Left lobe of liver (tissue), 2 donors: ENCODE measurements around the gene SH3D19. TPM values are rescaled to one million over a fixed set of nuclear protein-coding genes. Genes with fewer than 3 reads are reported as not detected.

Source experiments
- ATAC-seq: fragments of 200-7000 bp; cut with Tn5 transposase; one replicate; pipeline ENCODE4 v1.9.1; 2020; ENCODE audit warnings: mild to moderate bottlenecking, moderate library complexity
- DNase-seq: peaks from one replicate; pipeline ENCODE4 v3.0.0-alpha.2; 2020; ENCODE audit warnings: low spot score
- total RNA-seq: library from RNA; stranded (reverse); gene quantifications from one replicate; pipeline ENCODE4 v1.2.1, GENCODE V29; 2021
- donor health status: DM: no; HTN: no; CAD: no; lungs with moderate emphysema.
- donor health status: DM: no; HTN: yes; CAD: no.

SH3D19 gene
- total RNA-seq, 1 donor from 2014 or later = 38.7 TPM

- no peak for DNase-seq
- no peak for ATAC-seq
Measured at GRCh38 chr4:151199319-151200190, 125.8 kb downstream of the SH3D19 start.

DNA sequence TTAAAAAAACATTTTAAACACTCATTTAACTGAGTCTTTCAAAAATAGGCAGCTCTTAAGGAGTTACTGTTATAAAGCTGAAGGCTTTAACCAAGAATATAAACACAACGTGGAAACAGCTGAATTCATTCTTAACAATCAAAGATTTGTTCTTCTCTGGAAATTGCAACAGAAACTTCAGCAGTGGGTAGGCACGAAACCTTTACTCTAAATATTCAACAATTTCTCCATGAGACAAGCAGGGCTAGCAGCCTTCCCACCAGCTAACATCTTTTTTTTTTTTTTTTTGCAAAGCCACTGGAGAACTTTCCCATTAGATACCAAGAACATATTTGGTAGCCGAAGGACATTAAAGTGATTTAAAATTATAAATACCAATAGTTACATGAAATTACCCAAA is 126.7 kb downstream of the SH3D19 start:
- ATAC-seq (no peak), DNase-seq (no peak)

GRCh38 chr4:151197247-151197646 is 128.2 kb downstream of the SH3D19 start:
- DNase-seq (no peak), ATAC-seq (no peak)

DNA sequence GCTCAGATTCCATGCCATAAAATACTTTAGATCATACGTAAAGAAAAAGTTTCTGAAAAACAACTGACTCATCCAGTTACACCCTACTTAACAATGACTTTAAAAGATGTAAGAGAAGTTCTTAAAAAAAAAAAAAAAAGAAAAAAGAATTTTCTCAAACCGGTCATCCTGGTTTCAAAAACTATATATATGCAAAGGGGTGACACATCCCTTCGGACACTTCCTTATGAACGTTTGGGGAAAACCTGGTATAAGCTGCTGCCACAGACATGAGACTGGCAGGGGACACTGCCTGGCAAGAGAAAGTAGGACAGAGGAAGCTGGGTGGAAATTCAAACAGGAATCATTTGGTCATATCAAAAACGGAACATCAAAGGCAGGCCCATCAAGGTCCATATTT is 129.6 kb downstream of the SH3D19 start:
- peak; percentile 32 for ATAC-seq
- DNase-seq = no peak

DNA sequence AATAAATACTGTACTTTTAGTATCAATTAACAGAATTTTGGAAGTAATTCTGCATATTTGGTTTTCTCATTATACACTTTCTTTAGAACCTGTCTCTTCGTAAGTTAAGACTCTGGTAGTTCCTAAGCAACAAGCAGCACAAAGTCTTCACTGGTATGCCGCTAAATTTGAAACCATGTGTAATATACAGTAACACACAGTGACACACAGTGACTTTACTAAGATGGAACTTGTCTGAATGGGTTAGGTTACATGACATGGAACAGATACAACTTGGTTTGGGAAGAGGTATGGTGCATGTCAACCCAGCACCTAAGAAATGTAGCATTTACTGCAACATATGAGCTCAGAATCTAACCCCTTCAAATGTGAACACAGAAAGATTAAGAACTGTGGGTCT is 132.0 kb downstream of the SH3D19 start:
- DNase-seq = no peak
- no peak for ATAC-seq

- ATAC-seq (no peak), DNase-seq (no peak)
Measured at GRCh38 chr4:151192556-151193235, 132.7 kb downstream of the SH3D19 start.

DNA sequence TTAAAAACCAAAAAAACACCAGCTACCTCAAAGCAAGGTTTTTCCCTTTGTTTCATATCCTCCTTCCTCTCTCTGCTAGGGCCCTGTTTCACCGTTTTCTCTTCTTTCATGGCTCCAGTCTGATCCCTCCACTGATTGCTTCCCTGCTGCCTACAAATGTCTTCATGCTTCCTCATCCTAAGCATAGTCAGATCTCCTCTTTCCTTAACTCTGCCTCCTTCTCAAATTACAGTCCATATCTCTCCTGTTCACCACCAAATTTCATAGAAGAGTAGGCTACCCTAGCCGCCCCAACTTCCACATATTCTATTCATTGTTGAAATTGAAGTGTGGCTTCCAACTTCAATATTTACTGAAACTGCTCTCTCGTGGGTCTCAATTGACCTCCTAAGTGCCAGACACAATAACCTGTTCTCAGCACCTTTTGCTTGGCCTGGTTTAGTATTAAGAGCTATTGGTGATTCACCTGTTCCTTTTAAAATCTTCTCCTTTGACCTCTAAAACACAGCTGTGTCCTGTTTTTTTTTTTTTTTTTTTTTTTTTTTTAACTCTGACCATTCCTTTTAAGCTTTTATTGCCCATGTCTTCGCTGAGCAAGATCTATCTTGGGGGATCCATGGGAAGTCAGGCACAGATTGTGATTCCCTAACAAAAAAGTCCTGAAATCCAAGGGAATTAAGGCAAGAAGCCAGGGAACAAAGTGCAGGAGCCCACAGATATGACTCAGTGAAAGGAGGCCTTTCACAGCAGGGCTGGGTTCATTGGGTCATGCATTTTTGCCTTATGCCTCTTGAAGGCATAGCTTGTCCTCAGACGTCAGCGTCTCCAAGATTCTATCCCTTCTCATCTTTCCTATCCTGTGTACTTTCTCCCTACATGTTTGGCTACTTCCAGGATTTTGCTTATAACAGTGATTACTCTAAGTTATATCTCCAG is 140.6 kb downstream of the SH3D19 start:
- peak; percentile 82 for ATAC-seq

GRCh38 chr4:151182455-151182996 is 142.9 kb downstream of the SH3D19 start:
- ATAC-seq (no peak), DNase-seq (no peak)

More for the DNA sequence above, 140.6 kb downstream of the SH3D19 start:
- DNase-seq = no peak

- no peak for DNase-seq
- no peak for ATAC-seq
Measured at GRCh38 chr4:151176685-151177084, 148.7 kb downstream of the SH3D19 start.

DNA sequence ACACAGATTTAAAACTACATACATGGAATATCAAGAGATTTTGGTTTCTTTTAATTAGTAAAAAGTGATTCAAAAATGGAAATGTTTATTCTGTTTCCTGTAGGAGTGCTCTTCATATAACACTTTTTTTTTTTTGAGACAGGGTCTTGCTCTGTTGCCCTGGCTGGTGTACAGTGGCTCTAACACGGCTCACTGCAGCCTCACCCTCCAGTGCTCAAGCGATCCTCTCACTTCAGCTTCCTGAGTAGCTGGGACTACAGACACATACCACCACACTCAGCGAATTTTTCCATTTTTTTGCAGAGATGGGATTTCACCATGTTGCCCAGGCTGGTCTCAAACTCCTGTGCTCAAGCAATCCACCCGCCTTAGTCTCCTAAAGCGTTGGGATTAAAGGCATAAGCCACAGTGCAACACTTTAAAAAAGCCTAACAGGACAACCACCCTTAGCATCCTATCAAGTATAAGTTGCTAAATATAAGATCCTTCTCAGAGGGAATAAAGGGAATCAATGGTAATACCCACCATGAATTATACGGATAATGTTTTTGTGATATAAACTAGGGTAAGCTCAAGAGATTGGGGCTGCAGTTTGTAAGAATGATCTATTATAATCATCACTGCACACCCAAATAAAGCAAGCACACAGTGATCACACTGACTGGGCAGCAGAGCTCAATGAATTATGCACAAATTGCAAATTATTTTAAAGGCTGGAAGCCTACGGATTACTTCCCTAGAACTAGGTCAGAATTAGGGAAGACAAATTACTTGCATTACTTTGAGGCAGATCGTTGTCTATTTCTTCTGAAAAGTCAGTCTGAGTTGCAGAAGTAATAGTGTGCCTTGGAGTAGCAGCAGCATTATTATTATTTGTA is 149.4 kb downstream of the SH3D19 start:
- no peak for ATAC-seq
- DNase-seq = no peak

- ATAC-seq (no peak), DNase-seq (no peak)
Measured at GRCh38 chr4:151175233-151175632, 150.2 kb downstream of the SH3D19 start.

DNA sequence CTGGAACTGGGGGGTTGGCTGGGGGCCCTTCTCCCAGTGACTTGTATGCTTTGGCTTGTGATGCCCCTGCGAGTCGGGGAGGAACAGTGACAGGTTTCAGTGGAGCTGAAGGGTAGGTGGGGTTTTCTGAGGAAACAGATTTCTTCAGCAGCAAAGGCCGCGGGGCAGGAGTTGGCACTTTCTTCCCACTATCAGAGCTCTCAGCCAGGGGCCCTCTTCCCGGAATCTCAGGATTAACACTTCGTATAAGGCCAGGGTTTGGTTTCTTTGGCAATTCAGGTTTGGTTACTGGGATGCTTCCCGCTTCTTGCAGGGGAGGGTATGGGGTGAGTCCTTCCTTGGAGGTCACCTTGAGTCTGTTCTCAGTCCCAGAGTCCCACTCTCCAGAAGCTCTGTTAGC is 150.6 kb downstream of the SH3D19 start:
- DNase-seq = no peak
- ATAC-seq = no peak

DNA sequence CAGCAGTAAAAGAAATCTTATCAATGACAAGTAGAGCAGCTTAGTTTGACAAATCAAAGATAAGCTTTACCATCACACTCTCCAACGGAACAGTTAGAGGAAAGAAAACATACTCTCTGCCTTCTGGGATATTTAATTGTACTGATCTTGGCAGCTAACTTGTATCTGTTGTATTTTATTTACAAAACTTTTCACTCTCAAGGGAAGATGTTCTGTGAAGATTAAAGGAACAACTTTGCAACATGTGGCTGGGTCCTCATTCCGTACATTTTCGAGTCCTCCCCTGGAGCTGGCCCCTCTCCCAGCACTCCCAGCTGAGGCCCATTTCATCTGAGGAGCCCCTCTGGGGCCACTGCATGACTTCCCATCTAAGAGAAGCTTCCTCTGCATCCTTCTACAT is 151.5 kb downstream of the SH3D19 start:
- ATAC-seq = no peak
- no peak for DNase-seq

DNA sequence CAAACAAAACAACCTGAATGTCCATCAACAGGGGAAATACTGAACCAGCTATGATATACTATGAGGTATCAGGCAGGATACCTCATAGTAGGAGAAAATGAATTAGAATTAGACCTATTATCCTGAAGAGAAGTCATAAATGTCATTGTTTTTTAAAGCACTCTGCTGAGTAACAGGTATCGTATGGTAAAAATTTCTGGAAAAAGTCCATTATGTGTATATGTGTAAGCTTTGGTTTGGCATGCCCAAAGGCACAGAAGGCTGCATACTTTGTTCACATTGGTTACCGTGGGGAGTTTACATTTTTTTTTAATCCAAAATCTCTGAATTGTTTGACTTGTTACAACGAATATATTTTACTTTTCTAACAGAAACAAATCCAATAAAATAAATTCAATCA is 155.5 kb downstream of the SH3D19 start:
- ATAC-seq = no peak
- DNase-seq = no peak

DNA sequence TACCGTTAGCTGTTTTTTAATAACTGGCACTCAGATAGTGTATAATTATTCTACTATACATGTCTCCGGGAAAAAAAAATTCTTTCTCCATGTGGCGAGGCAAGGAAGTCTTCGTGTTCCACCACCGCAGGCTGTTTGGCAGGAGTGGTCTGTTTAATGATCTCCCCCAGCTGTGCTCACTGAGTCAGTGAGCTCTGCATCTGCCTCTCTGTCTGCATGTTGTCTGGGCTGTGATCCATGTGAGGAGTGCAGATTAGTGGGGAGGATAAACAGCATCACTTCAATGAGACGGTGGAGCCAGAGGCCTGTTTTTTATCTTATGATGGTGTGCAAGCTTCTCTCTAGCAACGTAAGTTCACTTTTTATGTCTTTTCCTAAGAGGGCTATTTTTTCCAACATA is 156.2 kb downstream of the SH3D19 start:
- DNase-seq (no peak), ATAC-seq (peak; percentile 57)

- ATAC-seq = no peak
- DNase-seq = no peak
Measured at GRCh38 chr4:151167561-151167960, 157.8 kb downstream of the SH3D19 start.

- ATAC-seq (no peak), DNase-seq (no peak)
Measured at GRCh38 chr4:151166636-151167035, 158.8 kb downstream of the SH3D19 start.

GRCh38 chr4:151165205-151166000 is 160.0 kb downstream of the SH3D19 start:
- no peak for ATAC-seq
- DNase-seq = no peak

- no peak for ATAC-seq
- no peak for DNase-seq
Measured at GRCh38 chr4:151163855-151164254, 161.6 kb downstream of the SH3D19 start.
